ENCODE results near the gene GABRR1.

GRCh38 chr6:89221129-89221528 lies 4.0 kb upstream of the GABRR1 start:
- TF ChIP-seq CTCF (IDR thresholded peaks at IDR 0.05; ENCODE audit: poor library complexity), result no peak
- no peak for TF ChIP-seq EZH2 (IDR thresholded peaks at IDR 0.05; ENCODE audit: borderline replicate concordance)
- no peak for TF ChIP-seq EZH2phosphoT487 (IDR thresholded peaks at IDR 0.05; ENCODE audit: low read depth, severe bottlenecking, unreplicated experiment)

Measured in hepatocyte (in vitro differentiated cells).